Head of caudate nucleus (tissue), 42 donors: ENCODE measurements around the gene DLGAP4.

ENCODE experiments used
- DNase-seq, 42 donors: peaks; one replicate each; pipeline versions ENCODE4 v3.0.0 to v3.0.0-alpha.2; 2020 to 2021; ENCODE audit warnings: mixed read lengths in 7 of 42
- intact Hi-C: fragments of 100-400 bp; cut with DNase I; formaldehyde crosslinking; loops from one replicate; pipeline ENCODE4 v1.15.0; 2022

Gene DLGAP4

DNA sequence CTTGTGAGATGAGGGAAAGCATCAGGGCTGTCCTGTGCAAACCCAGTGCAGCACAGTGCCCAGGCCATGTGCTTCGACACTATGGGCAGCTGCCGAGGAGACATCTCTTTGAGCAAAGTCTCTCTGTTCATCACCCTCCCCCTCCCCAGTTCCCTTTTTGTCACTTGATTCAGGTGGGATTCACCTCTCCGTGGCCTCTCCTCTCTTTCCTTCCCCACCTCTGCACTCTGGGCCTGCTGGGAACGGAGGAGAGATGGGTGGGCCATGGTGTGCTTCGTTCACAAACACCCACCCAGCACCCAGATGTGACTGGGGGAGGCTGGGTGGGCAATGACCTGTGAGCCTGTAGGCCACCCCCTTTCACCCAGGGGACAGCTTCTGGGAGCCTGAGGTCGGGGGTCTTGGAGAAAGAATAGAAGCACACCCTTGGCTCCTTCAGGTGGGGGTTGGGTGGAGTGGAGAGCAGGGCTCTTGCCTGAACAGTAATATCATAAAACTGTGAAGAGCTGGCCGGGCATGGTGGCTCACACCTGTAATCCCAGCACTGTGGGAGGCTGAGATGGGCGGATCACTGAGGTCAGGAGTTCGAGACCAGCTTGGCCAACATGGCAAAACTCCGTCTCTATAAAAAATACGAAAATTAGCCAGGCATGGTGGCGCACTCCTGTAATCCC lies 33.5 kb upstream of the DLGAP4 start:
- DNase-seq, result peak in 1 of 42 donors; percentile 28
- intact Hi-C loops, result no loop called here

DNA sequence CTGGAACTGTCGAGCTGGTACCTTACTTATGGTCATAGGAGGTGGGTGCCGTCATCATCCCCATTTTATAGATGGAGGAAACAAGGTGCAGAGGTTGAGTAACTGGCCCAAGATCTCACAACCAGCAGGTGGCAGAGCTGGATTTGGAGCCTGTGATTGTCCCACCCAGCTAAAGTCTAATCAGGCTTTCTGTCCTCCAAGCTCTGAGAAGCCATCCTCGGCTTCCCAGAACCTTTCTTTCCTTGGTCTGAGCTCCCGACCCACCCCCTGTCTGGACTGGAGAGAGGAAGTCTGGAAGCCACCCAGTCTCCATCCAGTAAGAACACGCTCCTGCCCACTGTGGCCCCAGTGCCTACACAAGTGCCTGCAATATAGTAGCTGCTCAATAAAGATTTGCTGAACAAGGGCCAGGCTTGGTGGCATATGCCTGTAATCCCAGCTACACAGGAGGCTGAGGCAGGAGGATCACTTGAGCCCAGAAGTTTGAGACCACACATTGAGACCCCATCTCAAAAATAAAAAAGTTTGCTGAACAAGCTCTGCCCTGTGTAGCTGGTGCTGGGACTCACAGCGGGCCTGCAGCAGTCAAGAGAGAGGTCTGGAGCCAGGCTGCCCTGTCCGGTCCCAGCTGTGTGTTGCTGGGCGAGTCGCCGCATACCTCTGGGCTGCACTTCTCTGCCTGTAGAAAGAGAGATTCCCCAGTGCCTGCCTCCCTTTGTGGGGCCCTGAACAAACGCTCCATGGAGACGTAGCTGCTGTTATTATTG lies 32.5 kb upstream of the DLGAP4 start:
- intact Hi-C loops, result no loop called here
- DNase-seq, result peak in 34 of 42 donors; percentile 18 to 77 (median 48)

DNA sequence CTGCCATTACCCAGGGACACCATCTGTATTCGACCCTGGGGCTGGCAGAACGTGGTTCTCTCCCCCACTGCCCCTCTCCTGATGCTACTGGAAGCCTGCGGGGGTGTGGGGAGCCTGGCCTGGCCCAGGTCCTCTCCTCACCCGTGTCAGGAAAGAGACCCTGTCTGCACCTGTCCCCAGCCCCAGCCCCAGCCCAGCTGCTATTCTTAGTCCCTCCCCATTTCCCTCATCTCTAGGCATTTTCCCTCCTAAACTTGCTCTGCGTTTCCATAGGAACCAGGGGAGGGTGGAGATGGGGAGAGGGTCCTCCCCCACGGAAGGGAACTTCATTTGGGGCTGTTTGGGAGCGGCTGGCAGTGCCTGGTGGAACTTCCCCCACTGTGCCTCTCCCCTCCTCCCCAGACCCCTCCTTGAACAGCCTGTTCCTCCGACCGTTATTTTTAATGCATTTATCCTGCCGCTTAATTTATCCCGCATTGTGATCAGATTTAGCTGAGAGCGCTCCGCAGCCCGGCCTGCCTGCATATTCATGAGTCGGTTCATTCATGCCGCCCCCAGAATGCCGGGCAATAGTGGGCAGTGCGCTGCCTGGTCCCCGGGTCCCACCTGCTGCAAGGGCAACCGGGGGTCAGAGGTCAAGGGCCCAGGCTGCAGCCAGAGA lies 31.8 kb upstream of the DLGAP4 start:
- intact Hi-C loops, result no loop called here
- peak in 35 of 42 donors; percentile 21 to 78 (median 49) for DNase-seq

DNA sequence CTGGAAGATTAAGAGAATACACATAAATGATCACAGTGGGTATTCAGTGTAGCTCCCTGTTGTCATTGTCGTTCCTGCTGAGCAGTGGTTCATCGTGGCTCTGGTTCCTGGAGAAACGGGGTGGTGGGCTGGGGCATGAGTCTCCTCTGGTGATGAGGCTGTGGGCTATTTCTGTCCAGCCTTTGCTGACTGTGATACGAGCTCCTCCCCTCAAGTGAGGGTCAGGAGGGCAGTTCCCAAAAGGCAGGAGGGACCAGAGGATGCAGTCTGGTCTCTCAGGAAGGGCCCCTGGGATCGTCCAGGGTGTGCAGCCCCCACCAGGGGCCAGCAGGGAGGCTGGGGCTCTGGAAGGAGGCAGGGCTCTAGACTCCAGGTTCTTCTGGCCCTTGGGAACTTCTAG lies 31.1 kb upstream of the DLGAP4 start:
- no peak for DNase-seq
- intact Hi-C loops, result no loop called here

DNA sequence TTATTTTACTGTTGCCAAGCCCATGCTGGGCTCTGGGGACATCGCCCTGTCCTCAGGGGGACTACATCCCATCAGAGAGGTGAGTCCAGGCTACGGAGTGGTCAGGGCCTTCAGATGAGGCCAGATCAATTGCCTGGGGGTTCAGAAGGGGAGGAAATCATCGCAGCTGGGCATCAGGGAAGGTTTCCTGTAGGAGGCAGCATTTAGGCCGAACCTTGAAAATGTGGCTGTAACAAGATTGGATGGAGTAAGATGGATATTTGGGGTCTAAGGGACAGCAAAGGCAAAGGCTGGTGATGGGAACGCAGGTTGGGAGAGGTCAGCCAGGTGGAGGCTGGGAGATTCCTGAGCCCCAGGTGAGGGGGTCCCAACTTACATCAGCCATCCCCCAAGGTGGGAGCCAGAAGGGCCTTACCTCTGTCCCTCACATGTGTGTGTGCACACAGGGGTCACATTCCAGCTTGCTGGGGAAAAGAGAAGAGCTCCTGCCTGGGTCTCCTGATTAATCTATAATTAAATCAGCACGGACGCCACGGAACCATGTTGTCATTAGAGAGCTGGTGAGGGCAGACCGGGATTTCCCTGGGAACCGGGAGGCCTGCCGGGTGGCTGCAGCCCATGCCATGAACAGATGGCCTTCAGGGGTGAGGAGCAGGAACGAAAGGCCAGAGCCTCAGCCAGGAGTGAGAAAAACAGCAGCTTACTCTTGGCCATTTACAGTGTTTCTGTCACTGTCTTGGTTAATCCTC lies 30.5 kb upstream of the DLGAP4 start:
- DNase-seq, result peak in 3 of 42 donors; percentile 5 to 16 (median 8)
- intact Hi-C loops, result no loop called here

DNA sequence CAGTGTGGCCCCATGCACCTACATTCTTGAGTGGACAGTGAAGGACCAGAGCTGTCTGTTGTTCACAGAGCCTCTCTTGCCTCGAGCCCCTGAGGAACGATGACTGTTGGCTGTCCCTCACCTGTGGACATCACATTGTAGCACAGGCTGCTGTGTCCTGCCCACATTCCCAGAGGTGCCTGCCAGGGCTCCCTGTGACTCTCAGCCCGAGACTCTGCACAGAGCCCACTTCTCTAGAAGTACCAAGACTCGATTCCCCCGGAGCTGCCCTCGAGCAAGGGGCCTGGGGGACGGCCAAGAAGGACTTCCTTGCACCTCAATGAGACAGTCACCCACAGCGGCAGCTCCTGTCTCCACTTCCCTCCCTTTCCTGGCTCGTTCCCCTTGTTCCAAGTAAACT lies 28.6 kb upstream of the DLGAP4 start:
- DNase-seq, result no peak
- intact Hi-C loops, result no loop called here

DNA sequence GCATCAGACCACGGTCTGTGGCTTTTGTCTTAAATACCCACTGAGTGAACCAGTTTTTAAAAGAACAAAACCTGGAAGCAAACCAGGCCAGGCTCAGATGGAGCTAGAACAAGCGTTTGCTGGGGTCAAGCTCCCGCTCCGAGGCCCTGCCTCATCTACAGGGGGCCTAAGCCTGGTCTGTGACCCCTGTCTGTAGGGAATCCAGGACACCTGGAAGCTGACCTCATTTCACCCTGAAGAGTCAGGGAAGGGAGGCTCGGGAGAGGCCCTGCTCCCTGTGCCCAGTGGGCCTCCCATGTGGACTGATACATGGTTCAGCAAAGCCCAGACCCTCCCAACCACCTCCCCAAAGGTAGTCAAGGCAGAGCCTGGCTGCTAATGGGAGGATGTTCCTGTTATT lies 26.8 kb upstream of the DLGAP4 start:
- DNase-seq, result peak in 1 of 42 donors; percentile 2
- intact Hi-C loops, result no loop called here

DNA sequence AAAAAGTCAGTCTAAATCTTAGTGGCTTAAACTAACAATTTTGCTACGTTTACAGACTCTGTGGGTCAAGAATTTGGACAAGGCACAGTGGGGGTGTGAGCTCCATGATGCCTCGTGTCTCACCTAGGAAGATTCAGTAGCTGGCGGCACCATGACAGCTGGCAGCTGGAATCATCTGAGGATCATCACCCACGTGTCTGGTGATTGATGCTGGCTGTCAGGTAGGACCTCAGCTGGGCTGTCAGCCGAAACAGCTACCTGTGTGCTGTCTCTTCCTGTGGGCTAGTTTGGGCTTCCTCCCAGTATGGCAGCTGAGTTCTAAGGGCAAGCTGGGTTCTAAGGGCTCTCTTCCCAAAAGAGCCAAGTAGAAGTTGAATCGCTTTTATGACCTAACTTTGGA lies 26.4 kb upstream of the DLGAP4 start:
- intact Hi-C loops, result no loop called here

DNA sequence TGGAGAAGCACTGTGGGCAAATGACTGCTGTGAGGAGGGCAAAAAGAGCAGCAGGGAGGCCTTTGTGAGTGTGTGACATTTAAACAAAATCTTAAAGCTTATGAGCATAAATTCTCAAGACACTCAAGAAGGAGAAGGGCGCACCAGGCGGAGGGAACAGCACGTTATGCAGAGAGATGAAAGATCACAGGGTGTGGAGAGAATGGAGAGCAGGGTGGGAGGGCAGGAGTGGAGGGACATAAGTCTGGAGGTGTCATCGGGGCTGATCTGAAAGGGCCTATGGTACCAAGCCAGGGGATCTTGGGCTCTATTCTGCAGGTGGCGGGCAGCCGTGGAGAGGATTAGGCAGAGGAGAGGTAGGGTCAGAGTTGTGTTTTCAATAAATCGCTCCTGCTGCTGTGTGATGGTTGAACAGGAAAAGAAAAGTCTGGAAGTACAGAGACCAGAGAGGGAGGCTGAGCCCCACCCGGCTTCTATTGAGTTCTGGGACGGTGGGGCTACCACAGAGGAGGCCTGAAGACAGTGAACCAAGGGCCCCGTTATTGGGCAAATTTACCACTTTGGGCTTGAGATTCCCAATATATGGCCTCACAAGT lies 24.3 kb upstream of the DLGAP4 start:
- DNase-seq, result peak in 1 of 42 donors; percentile 5
- intact Hi-C loops, result no loop called here

More for the DNA sequence above, 26.4 kb upstream of the DLGAP4 start:
- peak in 1 of 42 donors; percentile 2 for DNase-seq

DNA sequence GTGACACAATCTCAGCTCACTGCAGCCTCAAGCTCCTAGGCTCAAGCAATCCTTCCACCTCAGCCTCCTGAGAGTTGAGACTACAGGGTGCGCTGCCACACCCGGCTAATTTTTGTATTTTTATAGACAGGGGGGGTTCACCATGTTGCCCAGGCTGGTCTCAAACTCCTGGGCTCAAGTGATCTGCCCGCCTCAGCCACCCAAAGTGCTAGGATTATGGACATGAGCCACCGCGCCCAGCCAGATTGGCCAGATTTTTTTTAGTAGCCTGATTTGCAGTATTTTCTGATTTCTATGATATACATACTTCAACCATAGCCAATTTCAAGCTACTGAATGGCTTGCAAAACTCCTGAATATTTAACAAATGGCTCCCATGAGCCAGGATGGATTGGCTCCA lies 21.4 kb upstream of the DLGAP4 start:
- intact Hi-C loops, result no loop called here
- DNase-seq, result peak in 1 of 42 donors; percentile 0

DNA sequence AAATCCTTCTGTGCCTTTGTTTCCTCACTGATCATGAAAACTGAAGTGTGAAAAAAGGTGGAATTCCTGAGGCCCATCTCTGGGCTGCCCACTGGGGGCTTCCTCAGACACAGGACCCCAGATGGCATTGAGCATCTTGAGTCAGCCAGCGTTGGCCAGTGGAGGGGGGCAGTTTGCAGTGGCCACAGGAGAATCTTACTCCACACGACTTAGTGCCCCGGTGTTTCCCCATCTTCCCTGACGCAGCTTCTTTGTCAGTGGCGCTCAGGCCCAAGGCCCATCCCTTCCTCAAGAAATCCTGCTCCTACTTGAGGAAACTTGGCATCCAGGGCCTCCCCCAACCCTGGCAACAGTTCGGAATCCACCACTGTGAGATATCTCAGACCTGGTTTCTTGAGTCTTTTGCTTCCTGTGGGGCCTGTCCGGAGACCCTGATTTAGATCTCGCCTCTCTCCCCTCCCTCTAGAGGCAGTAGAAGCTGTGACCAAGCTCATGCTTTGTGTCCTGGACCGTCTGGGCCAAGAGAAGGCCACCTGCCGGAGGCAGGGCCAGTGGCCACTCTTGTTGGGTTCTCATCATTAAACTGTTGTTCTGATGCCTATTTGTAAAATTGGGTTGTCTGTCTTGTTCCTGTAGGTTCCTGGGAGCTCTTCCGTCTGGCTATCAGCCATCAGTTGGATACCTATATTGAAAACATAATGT lies 20.2 kb upstream of the DLGAP4 start:
- intact Hi-C loops, result no loop called here

DNA sequence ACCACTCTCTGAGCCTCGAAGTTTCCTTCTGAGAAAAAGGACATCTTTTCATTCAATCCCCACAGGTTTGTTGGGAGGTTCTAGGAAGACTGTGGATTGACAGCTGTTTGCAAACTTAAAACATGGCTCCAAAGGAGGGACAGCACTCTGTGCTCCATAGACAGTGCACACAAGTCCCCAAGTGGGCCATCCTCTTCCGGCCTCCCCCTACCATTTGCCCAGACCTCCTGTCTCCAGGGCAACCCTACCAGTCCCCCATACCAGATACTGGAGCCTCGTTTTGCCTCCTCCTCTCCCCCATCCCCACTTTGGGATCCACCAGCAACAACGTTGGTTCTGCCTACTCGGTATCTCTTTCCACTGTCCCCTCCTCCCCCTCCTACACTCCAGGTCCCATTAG lies 8.5 kb upstream of the DLGAP4 start:
- DNase-seq, result peak in 1 of 42 donors; percentile 7
- intact Hi-C loops, result no loop called here

More for the DNA sequence above, 20.2 kb upstream of the DLGAP4 start:
- peak in 1 of 42 donors; percentile 1 for DNase-seq

DNA sequence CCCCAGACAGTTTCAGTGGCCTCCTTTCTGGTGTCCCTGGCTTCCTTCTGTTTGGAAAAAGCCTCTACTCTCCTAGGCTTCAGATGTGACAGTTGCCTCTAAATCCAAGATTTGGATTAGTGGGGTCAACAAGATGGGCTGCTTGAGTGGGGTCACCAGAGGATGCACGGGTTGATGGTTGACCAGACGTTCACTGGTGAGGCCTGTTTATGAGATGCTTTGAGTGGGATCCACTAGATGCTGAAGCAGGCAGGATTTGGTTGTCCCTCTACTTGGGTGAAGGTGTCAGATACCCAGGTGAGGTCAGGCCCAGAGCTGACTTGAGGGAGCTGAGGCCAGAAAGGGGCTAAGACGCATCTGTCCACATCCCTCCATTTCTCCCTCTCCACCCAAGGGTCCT lies 8.1 kb upstream of the DLGAP4 start:
- peak in 1 of 42 donors; percentile 0 for DNase-seq
- intact Hi-C loops, result no loop called here

DNA sequence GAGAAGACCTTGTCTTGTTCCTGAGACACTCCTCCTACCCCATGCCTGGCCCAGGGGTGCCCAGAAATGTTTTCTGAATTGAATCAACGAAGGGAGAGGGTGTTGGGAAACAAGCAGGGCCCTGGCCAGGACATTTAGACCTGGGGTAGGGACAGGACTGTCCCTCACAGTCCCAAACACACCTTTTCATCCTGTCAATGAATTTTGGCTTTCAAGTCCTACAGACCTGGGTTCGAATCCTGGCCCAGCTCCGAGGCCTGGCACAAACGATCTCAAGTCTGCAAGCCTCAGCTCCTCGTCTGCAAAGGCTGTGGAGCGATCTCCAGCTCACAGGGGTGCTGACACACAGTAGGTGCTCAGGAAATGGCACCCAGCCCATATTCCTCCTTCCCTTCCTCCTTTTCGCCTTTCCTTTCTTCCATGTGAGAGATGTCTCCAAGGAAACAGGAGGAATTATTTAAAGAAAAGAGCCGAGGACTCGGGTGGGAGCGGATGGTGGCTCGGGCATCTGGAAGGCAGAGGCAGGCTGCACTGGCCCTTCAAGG lies 7.3 kb upstream of the DLGAP4 start:
- intact Hi-C loops, result no loop called here
- DNase-seq, result peak in 1 of 42 donors; percentile 1

DNA sequence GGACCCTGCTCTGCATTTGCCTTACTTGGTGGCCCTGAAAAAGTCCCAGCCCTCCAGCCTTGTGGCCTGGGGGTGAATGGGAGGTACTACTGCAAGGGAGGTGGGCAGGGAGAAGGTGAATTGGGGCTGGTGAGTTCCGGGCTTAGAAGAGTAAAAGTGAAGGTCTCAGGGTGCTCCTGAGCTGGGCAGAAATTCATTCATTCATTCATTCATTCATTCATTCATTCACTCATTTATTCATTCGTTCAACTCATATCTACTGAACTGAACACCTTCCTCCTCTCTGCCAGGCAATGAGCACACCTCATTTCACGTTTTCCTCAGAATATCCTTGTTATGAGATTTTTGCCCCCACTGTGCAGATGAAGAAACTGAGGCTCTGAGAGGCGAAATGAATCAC lies 6.7 kb upstream of the DLGAP4 start:
- intact Hi-C loops, result no loop called here

DNA sequence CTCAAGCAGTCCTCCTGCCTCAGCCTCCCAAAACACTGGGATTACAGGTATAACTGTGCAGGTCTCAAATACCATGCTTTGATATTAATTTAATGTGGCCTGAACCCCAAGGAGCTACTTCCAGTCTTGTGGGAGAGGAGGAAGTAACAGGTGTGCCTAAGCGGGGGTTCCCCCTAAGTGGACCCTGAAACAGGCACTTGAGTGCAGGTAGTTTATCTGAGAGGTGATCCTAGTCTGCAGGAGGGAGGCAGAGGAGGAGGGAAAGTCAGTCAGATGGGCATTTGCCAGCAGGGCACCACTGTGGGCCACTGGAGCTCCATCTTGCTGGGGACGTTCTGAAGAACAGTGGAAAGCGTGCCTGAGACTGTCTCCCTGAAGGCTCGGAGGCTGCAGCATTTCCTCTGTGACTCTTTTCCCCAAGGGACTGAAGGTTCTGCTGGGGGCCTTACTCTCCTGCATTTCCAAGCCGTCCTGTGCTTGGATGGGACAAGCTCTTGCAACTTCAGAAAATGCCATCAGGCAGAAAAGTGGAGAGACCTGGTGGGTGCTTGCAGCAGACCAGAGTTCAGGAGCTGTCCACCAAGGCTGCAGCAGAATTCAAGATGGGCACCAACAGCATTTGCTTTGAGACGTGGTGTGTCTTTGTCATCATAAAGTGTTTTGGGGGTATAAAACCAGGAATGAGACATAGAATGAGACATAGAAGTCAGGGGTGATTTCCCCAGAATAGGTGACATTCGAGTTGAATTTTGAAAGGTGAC lies 4.6 kb upstream of the DLGAP4 start:
- intact Hi-C loops, result no loop called here
- DNase-seq, result peak in 2 of 42 donors; percentile 6 to 28

More for the DNA sequence above, 6.7 kb upstream of the DLGAP4 start:
- no peak for DNase-seq

DNA sequence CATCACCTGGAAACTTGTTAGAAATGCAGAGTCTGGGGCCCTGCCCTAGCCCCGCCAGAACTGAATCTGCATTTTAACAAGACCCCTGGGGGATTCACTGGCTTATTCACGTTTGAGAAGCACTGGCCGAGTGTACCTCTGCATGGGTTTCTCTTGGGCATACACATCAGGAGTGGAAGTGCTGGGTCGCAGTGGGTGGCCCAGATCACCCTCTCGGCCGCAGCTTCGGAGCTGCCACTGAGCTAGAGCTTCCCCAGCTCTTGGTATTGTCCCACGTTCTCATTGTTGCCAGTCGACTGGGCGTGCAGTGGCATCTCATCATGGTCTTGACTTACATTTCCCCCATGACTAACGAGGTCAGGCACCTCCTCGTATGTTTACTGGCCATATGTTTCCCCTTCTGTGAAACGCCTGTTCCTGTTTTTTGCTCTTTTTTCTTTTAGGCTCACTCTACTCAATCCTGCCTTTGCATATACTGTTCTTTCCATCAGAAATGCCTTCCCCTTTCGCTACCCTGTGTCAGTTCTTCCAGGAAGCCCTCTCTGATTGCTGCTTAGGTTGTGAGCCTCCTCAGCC lies 3.0 kb upstream of the DLGAP4 start:
- DNase-seq, result peak in 2 of 42 donors; percentile 3 to 33
- intact Hi-C loops, result no loop called here
